Erythroblast (primary cell): ENCODE results near the gene DRD4.

Experiments
- GATA1 ChIP-seq: IDR thresholded peaks from 2 replicates; pipeline ENCODE4 v1.6.1; 2011; ENCODE audit warnings: low read depth, mild to moderate bottlenecking, control low read depth, low read length, moderate library complexity
- POLR2A ChIP-seq: IDR thresholded peaks from 2 replicates; pipeline ENCODE4 v1.6.1; 2011; ENCODE audit warnings: mild to moderate bottlenecking, low read length

DNA sequence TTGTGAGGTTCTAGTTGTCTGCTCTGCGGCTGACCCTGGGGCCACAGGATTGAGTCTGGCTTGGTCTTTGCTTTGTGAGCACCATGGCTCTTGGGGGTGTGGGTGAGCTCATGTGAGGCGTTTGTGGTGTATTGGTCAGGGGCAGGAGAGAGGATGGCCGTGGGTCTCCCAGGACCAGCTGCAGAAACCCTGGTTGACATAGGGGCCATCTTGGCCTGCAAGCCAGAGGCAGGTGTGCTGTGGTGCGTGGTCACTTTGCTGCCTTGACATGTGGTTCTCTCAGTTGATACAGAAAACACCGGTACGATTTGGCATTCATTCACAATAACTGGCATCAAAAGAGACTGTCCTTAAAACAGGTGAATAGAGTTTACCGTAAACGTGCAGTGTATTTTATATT lies 49.5 kb upstream of the DRD4 start:
- no peak for TF ChIP-seq POLR2A
- no peak for TF ChIP-seq GATA1
